Testis (tissue), 3 donors: ENCODE measurements around the gene ATP5PB. TPM values are rescaled to one million over a fixed set of nuclear protein-coding genes. Genes with fewer than 3 reads are reported as not detected.

Experiments
- DNase-seq: peaks from one replicate; pipeline ENCODE4 v3.0.0-alpha.2; 2019
- H3K27ac ChIP-seq, 2 donors: fragments of 200-600 bp; sonication (generic); one replicate each; pipeline ENCODE4 v1.5.1; 2019
- H3K27me3 ChIP-seq: fragments of 200-600 bp; sonication (generic); one replicate; pipeline ENCODE4 v1.5.1; 2019
- H3K36me3 ChIP-seq: fragments of 200-600 bp; sonication (generic); one replicate; pipeline ENCODE4 v1.5.1; 2017; ENCODE audit warnings: low read depth; ENCODE audit errors: missing control alignments
- H3K4me1 ChIP-seq: fragments of 200-600 bp; sonication (generic); one replicate; pipeline ENCODE4 v1.5.1; 2019
- H3K4me3 ChIP-seq, 2 donors: fragments of 200-600 bp; sonication (generic); one replicate each; pipeline ENCODE4 v1.5.1; 2017 to 2019
- H3K9me3 ChIP-seq: fragments of 200-600 bp; sonication (generic); one replicate; pipeline ENCODE4 v1.5.1; 2017
- POLR2A ChIP-seq: fragments of 450-650 bp; IDR thresholded peaks from one replicate; pipeline ENCODE4 v1.6.1; 2017; ENCODE audit warnings: antibody characterized with exemption, mild to moderate bottlenecking, moderate library complexity
- WGBS, 2 donors: methylation state at CpG; one replicate each; pipeline ENCODE4 v1.1.5; 2018; 5-methylcytosine and 5-hydroxymethylcytosine counted together
- intact Hi-C: fragments of 100-400 bp; cut with DNase I; formaldehyde crosslinking; loops from one replicate; pipeline ENCODE4 v1.15.1; 2023; ENCODE audit warnings: low total_unique reads
- polyA plus RNA-seq: library from polyadenylated mRNA; stranded (reverse); fragments of 350-450 nt; fragmentation: Illumina TruSeq; extraction: RNeasy Lipid Tissue Mini Kit (QIAGEN cat#74804); gene quantifications from one replicate; pipeline ENCODE4 v1.2.3, GENCODE V29; 2014; ENCODE audit warnings: low read depth, low replicate concordance; ENCODE audit not compliant: insufficient read depth
- total RNA-seq, 2 donors: library from RNA; depleted of rRNA; stranded (reverse); fragments of >200 nt; gene quantifications; one replicate each; pipeline ENCODE4 v1.2.3, GENCODE V29; 2016
- TF ChIP-seq, protein P1 (sequence below), 3 experiments: fragments of 450-650 bp in 2 of 3; fragments of 200-600 bp in 1 of 3; sonication (generic) in 1 of 3; IDR thresholded peaks; one replicate each; pipeline ENCODE4 v1.5.1; 2016 to 2019; ENCODE audit warnings: antibody characterized with exemption in 3 of 3, mild to moderate bottlenecking in 2 of 3, moderate library complexity in 1 of 3

Gene ATP5PB
- total and polyA plus RNA-seq, 3 donors from 2014 or later = 183 to 419 (median 188) TPM

DNA sequence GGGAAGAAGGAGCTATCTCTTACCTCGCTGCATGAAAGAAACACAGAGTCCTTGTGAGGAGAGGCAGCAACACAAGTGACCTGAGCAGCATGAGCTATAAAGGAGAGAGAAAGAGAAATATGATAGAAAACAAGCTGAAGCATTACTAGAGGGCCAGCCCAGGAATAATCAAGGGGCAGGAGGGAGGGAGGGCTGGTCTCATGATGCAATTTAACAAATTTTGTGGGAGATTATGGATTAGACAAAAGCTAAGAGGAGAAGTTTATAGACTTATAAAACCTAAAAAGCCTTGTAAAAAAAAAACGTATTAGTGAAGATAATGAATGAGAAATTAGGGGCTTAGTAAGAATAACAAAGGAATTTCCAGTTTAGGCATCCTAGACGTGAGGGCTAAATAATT, 5.2 kb upstream of the ATP5PB start:
- H3K4me3 ChIP-seq = no peak overlapping the region
- intact Hi-C loops = no loop called here
- WGBS, 2 donors = 85 to 91% methylated on average over 3 of the region's 3 CpGs
- DNase-seq = no peak
- no peak overlapping the region for H3K27ac ChIP-seq
- H3K9me3 ChIP-seq = no peaks in the 10 kb centered on the region
- TF ChIP-seq, protein P1, sequence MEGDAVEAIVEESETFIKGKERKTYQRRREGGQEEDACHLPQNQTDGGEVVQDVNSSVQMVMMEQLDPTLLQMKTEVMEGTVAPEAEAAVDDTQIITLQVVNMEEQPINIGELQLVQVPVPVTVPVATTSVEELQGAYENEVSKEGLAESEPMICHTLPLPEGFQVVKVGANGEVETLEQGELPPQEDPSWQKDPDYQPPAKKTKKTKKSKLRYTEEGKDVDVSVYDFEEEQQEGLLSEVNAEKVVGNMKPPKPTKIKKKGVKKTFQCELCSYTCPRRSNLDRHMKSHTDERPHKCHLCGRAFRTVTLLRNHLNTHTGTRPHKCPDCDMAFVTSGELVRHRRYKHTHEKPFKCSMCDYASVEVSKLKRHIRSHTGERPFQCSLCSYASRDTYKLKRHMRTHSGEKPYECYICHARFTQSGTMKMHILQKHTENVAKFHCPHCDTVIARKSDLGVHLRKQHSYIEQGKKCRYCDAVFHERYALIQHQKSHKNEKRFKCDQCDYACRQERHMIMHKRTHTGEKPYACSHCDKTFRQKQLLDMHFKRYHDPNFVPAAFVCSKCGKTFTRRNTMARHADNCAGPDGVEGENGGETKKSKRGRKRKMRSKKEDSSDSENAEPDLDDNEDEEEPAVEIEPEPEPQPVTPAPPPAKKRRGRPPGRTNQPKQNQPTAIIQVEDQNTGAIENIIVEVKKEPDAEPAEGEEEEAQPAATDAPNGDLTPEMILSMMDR (IDR thresholded peaks at IDR 0.05) = no peak
- TF ChIP-seq POLR2A = no peak
- H3K4me1 ChIP-seq = peaks cover 8% of the 10 kb centered on the region
- no peaks in the 10 kb centered on the region for H3K27me3 ChIP-seq
- H3K36me3 ChIP-seq = no peaks in the 10 kb centered on the region

DNA sequence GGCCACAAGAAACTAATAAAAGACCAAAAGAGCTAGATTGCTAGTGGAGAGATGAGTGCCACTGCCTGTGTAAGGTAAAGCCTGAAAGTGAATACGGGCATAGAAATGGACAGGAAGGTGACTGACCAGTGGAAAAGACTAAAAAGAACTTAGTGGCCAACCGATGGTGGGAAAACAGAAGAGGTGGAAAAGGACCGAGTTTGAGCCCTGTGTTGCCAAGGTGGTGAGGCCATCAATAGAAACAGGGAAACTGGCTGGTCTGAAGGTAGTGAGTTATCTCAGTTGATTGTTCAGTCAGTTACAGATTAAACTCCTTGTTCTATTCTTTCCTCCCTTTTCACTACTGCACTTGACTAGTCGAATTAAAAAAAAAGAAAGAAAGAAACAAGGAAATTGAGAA, 2.7 kb upstream of the ATP5PB start:
- DNase-seq = no peak
- Histone ChIP-seq H3K4me1 (peaks cover 21% of the 10 kb centered on the region), H3K4me3 (no peak overlapping the region), H3K27me3 (no peaks in the 10 kb centered on the region), H3K36me3 (no peaks in the 10 kb centered on the region), H3K9me3 (no peaks in the 10 kb centered on the region), H3K27ac (no peak overlapping the region)
- intact Hi-C loops = no loop called here
- TF ChIP-seq POLR2A = no peak
- TF ChIP-seq, protein P1 (IDR thresholded peaks at IDR 0.05) = no peak
- WGBS, 2 donors = 87% methylated on average over 4 of the region's 4 CpGs

GRCh38 chr1:111446967-111447892, 2.0 kb upstream of the ATP5PB start:
- intact Hi-C loops = no loop called here
- DNase-seq = no peak
- no peak overlapping the region for H3K4me3 ChIP-seq
- H3K27me3 ChIP-seq = no peaks in the 10 kb centered on the region
- TF ChIP-seq POLR2A = no peak
- TF ChIP-seq, protein P1 (IDR thresholded peaks at IDR 0.05) = no peak
- 74 to 76% methylated on average over 4 of the region's 4 CpGs for WGBS, 2 donors
- no peak overlapping the region for H3K27ac ChIP-seq
- peaks cover 21% of the 10 kb centered on the region for H3K4me1 ChIP-seq
- H3K36me3 ChIP-seq = no peaks in the 10 kb centered on the region
- H3K9me3 ChIP-seq = no peaks in the 10 kb centered on the region

DNA sequence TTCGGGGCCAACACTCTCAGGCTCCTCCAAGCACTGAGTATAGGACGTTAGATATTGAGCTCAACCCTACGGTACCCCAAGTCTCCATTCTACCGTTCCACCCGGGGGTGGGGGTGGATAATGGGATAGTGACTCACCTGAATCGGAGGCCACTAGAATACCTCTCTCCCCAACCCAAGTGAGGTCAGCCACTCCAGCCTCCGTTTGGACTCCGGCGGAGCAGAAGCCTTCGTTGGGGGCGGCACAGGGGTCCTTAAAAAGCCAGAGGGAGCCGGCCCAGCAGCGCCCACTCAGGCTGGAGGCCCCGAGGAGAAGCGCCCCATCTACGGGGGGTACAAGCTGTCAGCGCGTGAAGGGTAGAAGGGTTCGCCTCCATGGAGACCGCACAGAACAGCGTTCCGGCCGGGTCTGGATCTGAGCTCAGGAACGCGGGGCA, 764 bp upstream of the ATP5PB start:
- intact Hi-C loops = no loop called here

More for the DNA sequence above, 764 bp upstream of the ATP5PB start:
- 0 to 2% methylated on average over 23 to 24 of the region's 25 CpGs for WGBS, 2 donors
- TF ChIP-seq, protein P1 (IDR thresholded peaks at IDR 0.05) = no peak
- TF ChIP-seq POLR2A = no peak
- Histone ChIP-seq H3K36me3 (no peaks in the 10 kb centered on the region), H3K4me1 (peaks cover 21% of the 10 kb centered on the region), H3K27ac (peak overlapping the region in 1 of 2 donors; percentile 85), H3K9me3 (no peaks in the 10 kb centered on the region), H3K27me3 (no peaks in the 10 kb centered on the region), H3K4me3 (peak overlapping the region; percentile 83 to 98)
- no peak for DNase-seq
